ENCODE results near the gene NHS. TPM values are rescaled to one million over a fixed set of nuclear protein-coding genes. Genes with fewer than 3 reads are reported as not detected.

The NHS gene
- total RNA-seq, 1 donor = 10.5 TPM

DNA sequence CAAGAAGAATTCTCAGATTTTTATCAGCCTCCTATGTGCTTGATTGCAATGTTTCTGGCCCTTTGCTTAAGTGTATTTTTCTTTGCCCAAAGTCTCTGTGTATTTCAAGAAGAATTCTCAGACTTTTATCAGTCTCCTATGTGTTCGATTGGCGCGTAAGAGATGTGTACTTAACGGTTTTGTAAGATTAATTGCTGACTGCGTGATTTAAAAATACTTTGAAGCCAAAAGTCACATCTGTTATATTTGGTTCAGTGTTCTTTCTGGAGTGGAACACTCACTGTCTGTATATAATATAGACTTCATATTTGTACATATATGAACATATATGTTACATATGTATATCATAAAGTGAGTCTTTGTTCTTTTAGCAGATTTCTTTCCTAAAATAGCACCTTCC, 373.7 kb downstream of the NHS start:
- H3K4me2 ChIP-seq (ENCODE audit: insufficient read depth, low read length) = no peak overlapping the region
- H3K4me3 ChIP-seq (ENCODE audit: insufficient read depth, low read length) = no peak overlapping the region

DNA sequence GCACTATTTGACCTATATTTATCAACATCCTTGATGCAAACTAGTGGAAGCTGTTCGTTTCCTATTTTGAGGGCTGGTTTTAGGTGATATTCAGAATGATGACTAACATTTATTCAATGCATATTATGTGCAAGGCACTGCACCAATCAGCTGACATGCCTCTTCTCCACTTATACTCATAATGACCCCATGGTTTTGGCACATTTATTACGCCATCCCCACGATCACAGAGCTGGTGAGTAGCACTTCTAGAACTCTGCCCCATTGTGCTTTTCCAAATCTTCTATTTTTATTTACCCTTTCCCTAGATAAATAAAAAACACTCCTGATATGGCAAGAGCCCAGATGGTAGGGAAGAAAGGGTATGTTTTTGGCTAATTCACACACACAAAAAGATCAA, 375.4 kb downstream of the NHS start:
- Histone ChIP-seq H2AFZ (ENCODE audit: low read length) (no peak overlapping the region), H3K36me3 (ENCODE audit: insufficient read depth, low read length) (no peaks in the 10 kb centered on the region), H3K9me3 (ENCODE audit: low read depth, low read length) (no peaks in the 10 kb centered on the region), H3K27ac (ENCODE audit: low read depth, low read length) (no peak overlapping the region), H3K4me3 (ENCODE audit: insufficient read depth, low read length) (no peak overlapping the region), H3K27me3 (ENCODE audit: insufficient read depth, low read length) (no peaks in the 10 kb centered on the region), H3K79me2 (ENCODE audit: insufficient read depth, low read length) (peaks cover 7% of the 10 kb centered on the region), H3K4me1 (ENCODE audit: insufficient read depth, low read length) (no peaks in the 10 kb centered on the region), H3K4me2 (ENCODE audit: insufficient read depth, low read length) (no peak overlapping the region), H4K20me1 (ENCODE audit: insufficient read depth, low read length) (no peaks in the 10 kb centered on the region)
- DNase-seq (ENCODE audit: insufficient read length, low spot score, missing footprints) = no peak
- TF ChIP-seq, protein P1, sequence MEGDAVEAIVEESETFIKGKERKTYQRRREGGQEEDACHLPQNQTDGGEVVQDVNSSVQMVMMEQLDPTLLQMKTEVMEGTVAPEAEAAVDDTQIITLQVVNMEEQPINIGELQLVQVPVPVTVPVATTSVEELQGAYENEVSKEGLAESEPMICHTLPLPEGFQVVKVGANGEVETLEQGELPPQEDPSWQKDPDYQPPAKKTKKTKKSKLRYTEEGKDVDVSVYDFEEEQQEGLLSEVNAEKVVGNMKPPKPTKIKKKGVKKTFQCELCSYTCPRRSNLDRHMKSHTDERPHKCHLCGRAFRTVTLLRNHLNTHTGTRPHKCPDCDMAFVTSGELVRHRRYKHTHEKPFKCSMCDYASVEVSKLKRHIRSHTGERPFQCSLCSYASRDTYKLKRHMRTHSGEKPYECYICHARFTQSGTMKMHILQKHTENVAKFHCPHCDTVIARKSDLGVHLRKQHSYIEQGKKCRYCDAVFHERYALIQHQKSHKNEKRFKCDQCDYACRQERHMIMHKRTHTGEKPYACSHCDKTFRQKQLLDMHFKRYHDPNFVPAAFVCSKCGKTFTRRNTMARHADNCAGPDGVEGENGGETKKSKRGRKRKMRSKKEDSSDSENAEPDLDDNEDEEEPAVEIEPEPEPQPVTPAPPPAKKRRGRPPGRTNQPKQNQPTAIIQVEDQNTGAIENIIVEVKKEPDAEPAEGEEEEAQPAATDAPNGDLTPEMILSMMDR (IDR thresholded peaks at IDR 0.05; ENCODE audit: extremely low read depth, low read depth, low read length) = no peak

More for the DNA sequence above, 373.7 kb downstream of the NHS start:
- no peaks in the 10 kb centered on the region for H4K20me1 ChIP-seq (ENCODE audit: insufficient read depth, low read length)
- no peak for DNase-seq (ENCODE audit: insufficient read length, low spot score, missing footprints)
- peaks cover 12% of the 10 kb centered on the region for H3K79me2 ChIP-seq (ENCODE audit: insufficient read depth, low read length)
- no peaks in the 10 kb centered on the region for H3K36me3 ChIP-seq (ENCODE audit: insufficient read depth, low read length)
- no peaks in the 10 kb centered on the region for H3K4me1 ChIP-seq (ENCODE audit: insufficient read depth, low read length)
- H3K27me3 ChIP-seq (ENCODE audit: insufficient read depth, low read length) = no peaks in the 10 kb centered on the region
- TF ChIP-seq, protein P1 (IDR thresholded peaks at IDR 0.05; ENCODE audit: extremely low read depth, low read depth, low read length) = no peak
- no peak overlapping the region for H3K27ac ChIP-seq (ENCODE audit: low read depth, low read length)
- H3K9me3 ChIP-seq (ENCODE audit: low read depth, low read length) = no peaks in the 10 kb centered on the region
- H2AFZ ChIP-seq (ENCODE audit: low read length) = no peak overlapping the region

DNA sequence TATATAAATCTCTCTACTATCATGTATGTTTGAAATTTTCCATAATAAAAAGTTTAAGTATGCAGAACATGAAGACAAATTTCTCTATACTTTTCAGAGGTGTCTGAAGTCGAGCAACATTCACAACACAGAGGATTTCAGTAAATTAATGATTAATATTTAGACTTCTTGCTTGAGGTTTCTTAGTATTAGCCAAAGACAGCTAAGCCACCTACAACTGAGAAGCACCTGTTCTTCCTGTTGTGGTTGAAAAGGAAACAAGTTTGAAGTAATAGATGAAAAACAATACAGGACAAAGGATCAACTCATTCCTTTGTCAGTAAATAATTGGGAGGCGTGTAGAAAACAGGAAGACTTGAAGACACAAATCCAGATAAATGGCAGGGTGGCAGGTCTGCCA, 383.4 kb downstream of the NHS start:
- TF ChIP-seq, protein P1 (IDR thresholded peaks at IDR 0.05; ENCODE audit: extremely low read depth, low read depth, low read length) = no peak
- Histone ChIP-seq H3K27me3 (ENCODE audit: insufficient read depth, low read length) (no peaks in the 10 kb centered on the region), H3K9me3 (ENCODE audit: low read depth, low read length) (no peaks in the 10 kb centered on the region), H3K79me2 (ENCODE audit: insufficient read depth, low read length) (no peaks in the 10 kb centered on the region), H2AFZ (ENCODE audit: low read length) (no peak overlapping the region), H3K36me3 (ENCODE audit: insufficient read depth, low read length) (no peaks in the 10 kb centered on the region), H3K4me2 (ENCODE audit: insufficient read depth, low read length) (no peak overlapping the region), H4K20me1 (ENCODE audit: insufficient read depth, low read length) (no peaks in the 10 kb centered on the region), H3K4me1 (ENCODE audit: insufficient read depth, low read length) (no peaks in the 10 kb centered on the region), H3K27ac (ENCODE audit: low read depth, low read length) (no peak overlapping the region), H3K4me3 (ENCODE audit: insufficient read depth, low read length) (no peak overlapping the region)
- no peak for DNase-seq (ENCODE audit: insufficient read length, low spot score, missing footprints)

DNA sequence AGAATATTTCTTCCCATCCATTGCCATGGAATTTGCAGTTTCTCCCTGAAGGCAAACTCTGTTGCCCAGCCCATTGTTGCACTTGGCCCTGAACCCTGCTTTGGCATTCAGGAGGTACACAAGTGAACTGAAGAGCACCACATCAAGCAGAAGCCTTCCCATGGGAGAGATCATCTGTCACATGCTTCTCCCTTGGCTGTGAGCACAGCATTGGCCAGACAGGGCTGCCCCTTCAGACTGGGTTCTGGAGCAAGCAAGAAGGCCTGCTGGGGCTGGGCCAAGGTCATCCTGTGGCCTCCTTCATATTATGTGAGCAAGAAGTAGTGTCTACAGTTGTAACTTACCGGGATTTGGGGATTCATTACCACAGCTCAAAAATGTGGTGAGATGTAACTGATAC, 385.0 kb downstream of the NHS start:
- Histone ChIP-seq H2AFZ (ENCODE audit: low read length) (no peak overlapping the region), H3K36me3 (ENCODE audit: insufficient read depth, low read length) (no peaks in the 10 kb centered on the region), H4K20me1 (ENCODE audit: insufficient read depth, low read length) (no peaks in the 10 kb centered on the region), H3K27me3 (ENCODE audit: insufficient read depth, low read length) (no peaks in the 10 kb centered on the region), H3K4me1 (ENCODE audit: insufficient read depth, low read length) (no peaks in the 10 kb centered on the region), H3K27ac (ENCODE audit: low read depth, low read length) (no peak overlapping the region), H3K4me3 (ENCODE audit: insufficient read depth, low read length) (no peak overlapping the region), H3K4me2 (ENCODE audit: insufficient read depth, low read length) (no peak overlapping the region), H3K9me3 (ENCODE audit: low read depth, low read length) (no peaks in the 10 kb centered on the region), H3K79me2 (ENCODE audit: insufficient read depth, low read length) (no peaks in the 10 kb centered on the region)
- TF ChIP-seq, protein P1 (IDR thresholded peaks at IDR 0.05; ENCODE audit: extremely low read depth, low read depth, low read length) = no peak
- no peak for DNase-seq (ENCODE audit: insufficient read length, low spot score, missing footprints)

Data from osteoblast (primary cell).